CD1c-positive myeloid dendritic cell (primary cell): Measurements from ENCODE around the gene CA5B.
A peak's percentile ranks its signal among the peaks of the same experiment; 100 is the strongest.
"Not testable (repeated sequence)": the region's sequence is repeated elsewhere in the genome, so short reads cannot be mapped to it uniquely, and the experiment has no call there.

Source experiments
- DNase-seq: peaks from one replicate; pipeline ENCODE4 v3.0.0-alpha.2; 2016; ENCODE audit errors: extremely low spot score

Gene CA5B

GRCh38 chrX:15747626-15748173 is 9.6 kb downstream of the CA5B start:
- no peak for DNase-seq

- DNase-seq: no peak
These were observed 10.8 kb downstream of the CA5B start for GRCh38 chrX:15748841-15749240.

GRCh38 chrX:15749642-15750610 is 11.9 kb downstream of the CA5B start:
- DNase-seq: peak; percentile 59

GRCh38 chrX:15750611-15751154 is 12.6 kb downstream of the CA5B start:
- no peak for DNase-seq

- peak; percentile 43 for DNase-seq
These were observed 13.2 kb downstream of the CA5B start for GRCh38 chrX:15751155-15751819.

- no peak for DNase-seq
These were observed 17.0 kb downstream of the CA5B start for GRCh38 chrX:15755091-15755490.

- DNase-seq: no peak
These were observed 20.1 kb downstream of the CA5B start for GRCh38 chrX:15758140-15758539.

- DNase-seq: not testable (repeated sequence)
These were observed 21.8 kb downstream of the CA5B start for GRCh38 chrX:15759886-15760285.

GRCh38 chrX:15761564-15762191 is 23.6 kb downstream of the CA5B start:
- DNase-seq: peak; percentile 48

GRCh38 chrX:15769300-15769954 is 31.4 kb downstream of the CA5B start:
- no peak for DNase-seq

- peak; percentile 14 for DNase-seq
These were observed 44.1 kb downstream of the CA5B start for GRCh38 chrX:15781961-15782699.

- peak; percentile 5 for DNase-seq
These were observed 47.2 kb downstream of the CA5B start for GRCh38 chrX:15785176-15785750.

GRCh38 chrX:15786915-15787314 is 48.8 kb downstream of the CA5B start:
- DNase-seq: peak; percentile 60

GRCh38 chrX:15789979-15790768 is 52.1 kb downstream of the CA5B start, which contains the start of gene ZRSR2:
TSS of gene ZRSR2 (plus strand) at chrX:15790484. CDS start at chrX:15790496, 12 bp downstream.
- peak; percentile 84 for DNase-seq

GRCh38 chrX:15790769-15791290 is 52.8 kb downstream of the CA5B start:
- peak; percentile 70 for DNase-seq

- no peak for DNase-seq
These were observed 59.6 kb downstream of the CA5B start for GRCh38 chrX:15797707-15798106.

GRCh38 chrX:15804563-15804962 is 66.5 kb downstream of the CA5B start:
- peak; percentile 71 for DNase-seq

- no peak for DNase-seq
These were observed 70.2 kb downstream of the CA5B start for GRCh38 chrX:15808254-15808653.
